HepG2 (cell line): Measurements from ENCODE around the gene CPXM2. TPM values are rescaled to one million over a fixed set of nuclear protein-coding genes. Genes with fewer than 3 reads are reported as not detected.

Experiments used
- ATAC-seq: fragments of 200-7000 bp; cut with Tn5 transposase; 3 replicates; pipeline ENCODE4 v1.9.1; 2020; ENCODE audit warnings: mild to moderate bottlenecking, moderate library complexity
- BruUV-seq: library from RNA; stranded (reverse); fragments of 400-500 nt; replicated peaks from 2 replicates; lab custom pipeline; 2021; lab: Mats Ljungman, UMichigan
- CTCF ChIA-PET: fragments of 300-600 bp; formaldehyde crosslinking; extraction: SDS; loops from one replicate; lab custom pipeline; 2021; ENCODE audit warnings: low total read pairs, inconsistent platforms, low intra/inter-chr PET ratio; lab: Yijun Ruan, JAX
- POLR2A ChIA-PET: fragments of 350-600 bp; sonication (Branson Sonifier 250); formaldehyde crosslinking; loops from one replicate; lab custom pipeline; 2020; ENCODE audit warnings: antibody characterized with exemption, inconsistent platforms; lab: Yijun Ruan, JAX
- DNase-seq: peaks from one replicate; pipeline ENCODE4 v3.0.0-alpha.2; 2015; ENCODE audit warnings: low spot score
- FAIRE-seq: peaks from 3 replicates; lab custom pipeline; 2011; peaks lifted over from hg19 to GRCh38; lab: Jason Lieb, UNC
- H2AFZ ChIP-seq: one replicate; pipeline ENCODE4 v1.6.1; 2011; ENCODE audit warnings: low read length, inconsistent platforms
- H3K27ac ChIP-seq: fragments of 300-600 bp; 3 replicates; pipeline ENCODE4 v1.8.0; 2011; ENCODE audit warnings: mixed run types, mild to moderate bottlenecking, mixed read lengths, low read length, inconsistent platforms; ENCODE audit not compliant: insufficient read depth; ENCODE audit errors: extremely low read length
- H3K27me3 ChIP-seq, 2 experiments: fragments of 200-600 bp in 1 of 2; 2 replicates in 1 of 2; 3 replicates in 1 of 2; pipeline versions ENCODE4 v1.6.0 to v1.8.0; 2011; ENCODE audit warnings: low read length in 2 of 2, mild to moderate bottlenecking in 2 of 2, moderate library complexity in 2 of 2, inconsistent platforms in 1 of 2; ENCODE audit not compliant: insufficient read depth in 2 of 2, control insufficient read depth in 1 of 2
- H3K36me3 ChIP-seq, 2 experiments: fragments of 200-600 bp in 1 of 2; replicated peaks in 1 of 2; 2 replicates in 1 of 2; 3 replicates in 1 of 2; pipeline versions ENCODE4 v1.5.1 to v1.8.0; 2011; ENCODE audit warnings: low read length in 2 of 2, inconsistent platforms in 1 of 2; ENCODE audit not compliant: insufficient read depth in 2 of 2, control insufficient read depth in 1 of 2
- H3K4me1 ChIP-seq: 2 replicates; pipeline ENCODE4 v1.5.1; 2012; ENCODE audit warnings: low read length, inconsistent platforms; ENCODE audit not compliant: insufficient read depth
- H3K4me2 ChIP-seq: 2 replicates; pipeline ENCODE4 v1.6.0; 2011; ENCODE audit warnings: low read depth, low read length, inconsistent platforms
- H3K4me3 ChIP-seq, 3 experiments: fragments of 200-600 bp in 1 of 3; sonication (generic), shearing (Covaris generic) in 1 of 3; replicated peaks in 1 of 3; 2 replicates each; pipeline ENCODE4 v1.5.1; 2011 to 2016; ENCODE audit warnings: low read length in 3 of 3, inconsistent platforms in 2 of 3, low read depth in 2 of 3, mild to moderate bottlenecking in 2 of 3, control low read depth in 1 of 3, mixed read lengths in 1 of 3; ENCODE audit not compliant: insufficient read depth in 1 of 3
- H3K79me2 ChIP-seq: one replicate; pipeline ENCODE4 v1.6.1; 2011; ENCODE audit warnings: low read length, inconsistent platforms; ENCODE audit not compliant: insufficient read depth
- H3K9ac ChIP-seq: 2 replicates; pipeline ENCODE4 v1.6.0; 2011; ENCODE audit warnings: mild to moderate bottlenecking, low read depth, low read length, inconsistent platforms; ENCODE audit not compliant: insufficient read depth
- H3K9me3 ChIP-seq: 2 replicates; pipeline ENCODE4 v1.5.1; 2012; ENCODE audit warnings: mild to moderate bottlenecking, low read length
- H4K20me1 ChIP-seq: 2 replicates; pipeline ENCODE4 v1.6.0; 2011; ENCODE audit warnings: inconsistent platforms, mild to moderate bottlenecking, low read length, moderate library complexity; ENCODE audit not compliant: insufficient read depth
- CEBPG ChIP-seq: IDR thresholded peaks from 2 replicates; pipeline ENCODE4 v1.6.1; 2016
- FOSL1 ChIP-seq: sonication (generic); formaldehyde crosslinking; IDR thresholded peaks from 2 replicates; pipeline ENCODE4 v1.9.0; 2021; ENCODE audit warnings: missing genetic modification reagents, borderline replicate concordance
- NFIB ChIP-seq: sonication (generic); formaldehyde crosslinking; IDR thresholded peaks from 2 replicates; pipeline ENCODE4 v1.9.0; 2021; ENCODE audit warnings: missing genetic modification reagents, mild to moderate bottlenecking, borderline replicate concordance
- PCBP1 ChIP-seq: fragments of 200-400 bp; formaldehyde crosslinking; IDR thresholded peaks from 2 replicates; pipeline ENCODE4 v1.6.1; 2017; ENCODE audit warnings: mild to moderate bottlenecking, low read depth, low read length, borderline replicate concordance
- PHF21A ChIP-seq: sonication (generic); formaldehyde crosslinking; IDR thresholded peaks from 2 replicates; pipeline ENCODE4 v1.5.0; 2020; ENCODE audit warnings: mild to moderate bottlenecking, missing genetic modification reagents
- RCOR2 ChIP-seq: IDR thresholded peaks from 2 replicates; pipeline ENCODE4 v1.6.1; 2016; ENCODE audit warnings: missing biosample characterization, missing genetic modification reagents
- SNAPC2 ChIP-seq: sonication (generic); formaldehyde crosslinking; IDR thresholded peaks from 2 replicates; pipeline ENCODE4 v1.8.1; 2022; ENCODE audit warnings: mild to moderate bottlenecking, missing genetic modification reagents
- ZNF207 ChIP-seq: fragments of 450-650 bp; IDR thresholded peaks from 2 replicates; pipeline ENCODE4 v1.6.1; 2016; ENCODE audit warnings: antibody characterized with exemption, borderline replicate concordance
- ZNF564 ChIP-seq: sonication (generic); formaldehyde crosslinking; IDR thresholded peaks from 2 replicates; pipeline ENCODE4 v1.8.1; 2023; ENCODE audit warnings: mild to moderate bottlenecking, missing genetic modification reagents
- ZNF720 ChIP-seq: sonication (generic); formaldehyde crosslinking; IDR thresholded peaks from 2 replicates; pipeline ENCODE4 v1.4.0; 2020; ENCODE audit warnings: missing genetic modification reagents
- ZSCAN21 ChIP-seq: sonication (generic); formaldehyde crosslinking; IDR thresholded peaks from 2 replicates; pipeline ENCODE4 v1.8.0; 2022; ENCODE audit warnings: mild to moderate bottlenecking, missing genetic modification reagents, moderate library complexity, borderline replicate concordance
- WGBS: methylation state at CpG from one replicate; pipeline ENCODE4 v1.1.6; 2017; ENCODE audit warnings: low lambda C conversion rate; 5-methylcytosine and 5-hydroxymethylcytosine counted together
- in situ Hi-C: cut with HindIII; loops from 2 replicates; pipeline ENCODE4 v1.10.0; 2017; ENCODE audit warnings: low pct_unique_long_range_greater_than_20kb; ENCODE audit not compliant: extremely low pct_ligation_motif_present
- intact Hi-C: fragments of 100-400 bp; cut with micrococcal nuclease; formaldehyde crosslinking; loops from one replicate; pipeline ENCODE4 v1.10.0; 2022; ENCODE audit not compliant: unreplicated experiment
- polyA plus RNA-seq, 8 experiments: library from polyadenylated mRNA; depleted of rRNA in 3 of 8; stranded (reverse) in 7 of 8; unstranded in 1 of 8; fragments of >200 nt; fragmentation: Illumina TruSeq in 4 of 8; extraction: Trizol in 4 of 8; gene quantifications; 2 replicates each; pipeline versions ENCODE4 v1.2.1 to v1.2.3, GENCODE V29; 2011 to 2016; ENCODE audit warnings: low read depth in 4 of 8, missing spikeins in 1 of 8, mixed read lengths in 1 of 8; ENCODE audit not compliant: insufficient read depth in 1 of 8
- total RNA-seq, 5 experiments: library from RNA; depleted of rRNA; stranded (reverse); fragments of >200 nt; fragmentation: Illumina TruSeq; extraction: Trizol; gene quantifications; 2 replicates each; pipeline ENCODE4 v1.2.3, GENCODE V29; 2016; ENCODE audit warnings: low read depth in 1 of 5
- TF ChIP-seq, protein P1 (sequence below): sonication (generic); formaldehyde crosslinking; IDR thresholded peaks from 2 replicates; pipeline ENCODE4 v1.8.0; 2022; ENCODE audit warnings: missing genetic modification reagents, mild to moderate bottlenecking, inconsistent platforms, borderline replicate concordance
- TF ChIP-seq, protein P2 (sequence below): IDR thresholded peaks from 2 replicates; pipeline ENCODE4 v1.6.1; 2018; ENCODE audit warnings: missing genetic modification reagents, mild to moderate bottlenecking, missing compliant biosample characterization

CPXM2 gene
- total and polyA plus RNA-seq, 2 of the 13 experiments (the other 11 are each of a cell fraction or from before 2014, with no cell fraction given) = 0.03 TPM; not detected in 1

DNA sequence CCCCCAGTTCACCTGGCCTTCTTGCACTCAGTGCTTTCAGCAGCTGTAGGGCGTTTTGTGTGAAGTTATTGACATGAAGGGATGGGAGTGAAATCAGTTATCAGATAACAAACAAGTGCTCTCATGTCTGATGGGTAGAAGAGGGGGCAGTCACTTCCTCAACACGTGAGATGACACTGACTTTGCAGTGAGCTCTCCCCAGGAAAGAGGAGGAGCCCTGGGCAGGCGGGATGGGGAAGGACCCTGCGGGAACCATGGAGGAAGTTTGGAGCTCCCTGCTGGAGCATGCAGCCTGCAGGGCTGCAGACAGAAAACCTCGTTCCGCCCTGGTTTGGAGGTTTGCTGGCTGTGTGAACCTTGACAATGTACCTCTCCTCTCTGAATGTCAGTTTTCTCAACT is 186.8 kb downstream of the CPXM2 start:
- ATAC-seq = no peak
- BruUV-seq = no TSS peak
- CTCF ChIA-PET = no interaction called here

DNA sequence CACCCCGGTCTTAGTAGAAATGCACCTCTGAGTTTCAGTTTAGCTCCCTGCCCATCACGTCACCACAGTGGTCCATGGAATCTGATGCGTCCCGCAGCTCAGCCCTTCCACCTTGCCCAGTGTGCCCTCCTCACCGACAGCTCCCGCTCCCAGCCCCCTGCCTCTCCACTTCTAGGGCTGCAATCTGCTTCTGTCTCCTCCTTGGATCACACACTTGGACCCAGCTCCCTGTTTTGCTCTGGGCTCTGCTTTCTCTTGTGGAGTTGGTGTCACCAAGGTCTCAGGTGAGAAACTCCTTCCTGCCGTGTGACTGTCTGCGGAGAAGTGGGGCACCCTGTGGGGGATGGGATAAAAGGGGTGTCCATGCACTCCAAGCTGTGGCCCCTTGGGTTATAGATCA is 187.5 kb downstream of the CPXM2 start:
- in situ Hi-C loops = no loop called here
- ATAC-seq (no peak), FAIRE-seq (no peak)

More for the DNA sequence above, 186.8 kb downstream of the CPXM2 start:
- DNase-seq (no peak), FAIRE-seq (no peak)
- Histone ChIP-seq H3K36me3 (no peaks in the 10 kb centered on the region), H3K4me2 (no peak overlapping the region), H3K4me1 (no peaks in the 10 kb centered on the region), H3K9me3 (no peaks in the 10 kb centered on the region), H3K4me3 (no peak overlapping the region), H3K27ac (no peak overlapping the region), H2AFZ (no peak overlapping the region), H4K20me1 (no peaks in the 10 kb centered on the region), H3K27me3 (peaks cover 0 to 3% of the 10 kb centered on the region in 2 experiments; a peak in 2 of 5 replicates), H3K9ac (no peak overlapping the region), H3K79me2 (no peaks in the 10 kb centered on the region)
- TF ChIP-seq ZNF564 (no peak), SNAPC2 (CRISPR knock-in tag) (no peak), PCBP1 (no peak), ZNF207 (no peak), ZNF720 (CRISPR knock-in tag) (no peak), ZSCAN21 (CRISPR knock-in tag) (no peak), PHF21A (CRISPR knock-in tag) (no peak), CEBPG (no peak)
- TF ChIP-seq, protein P1, sequence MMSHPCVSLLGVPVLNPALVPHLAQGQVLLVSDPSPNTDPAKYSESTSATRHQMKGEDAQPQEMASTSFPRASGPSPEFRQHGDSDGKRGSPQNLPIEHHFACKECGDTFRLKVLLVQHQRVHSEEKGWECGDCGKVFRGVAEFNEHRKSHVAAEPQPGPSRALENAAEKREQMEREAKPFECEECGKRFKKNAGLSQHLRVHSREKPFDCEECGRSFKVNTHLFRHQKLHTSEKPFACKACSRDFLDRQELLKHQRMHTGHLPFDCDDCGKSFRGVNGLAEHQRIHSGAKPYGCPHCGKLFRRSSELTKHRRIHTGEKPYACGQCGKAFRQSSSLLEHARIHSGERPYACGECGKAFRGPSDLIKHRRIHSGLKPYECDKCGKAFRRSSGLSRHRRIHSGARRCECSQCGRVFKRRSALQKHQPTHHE (CRISPR knock-in tag) = no peak
- TF ChIP-seq, protein P2, sequence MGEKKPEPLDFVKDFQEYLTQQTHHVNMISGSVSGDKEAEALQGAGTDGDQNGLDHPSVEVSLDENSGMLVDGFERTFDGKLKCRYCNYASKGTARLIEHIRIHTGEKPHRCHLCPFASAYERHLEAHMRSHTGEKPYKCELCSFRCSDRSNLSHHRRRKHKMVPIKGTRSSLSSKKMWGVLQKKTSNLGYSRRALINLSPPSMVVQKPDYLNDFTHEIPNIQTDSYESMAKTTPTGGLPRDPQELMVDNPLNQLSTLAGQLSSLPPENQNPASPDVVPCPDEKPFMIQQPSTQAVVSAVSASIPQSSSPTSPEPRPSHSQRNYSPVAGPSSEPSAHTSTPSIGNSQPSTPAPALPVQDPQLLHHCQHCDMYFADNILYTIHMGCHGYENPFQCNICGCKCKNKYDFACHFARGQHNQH (CRISPR knock-in tag) = no peak
- POLR2A ChIA-PET = no interaction called here
- WGBS = 8% methylated on average over 6 of the region's 6 CpGs
- intact Hi-C loops (no loop called here), in situ Hi-C loops (no loop called here)

More for the DNA sequence above, 187.5 kb downstream of the CPXM2 start:
- Histone ChIP-seq H3K36me3 (no peaks in the 10 kb centered on the region), H2AFZ (no peak overlapping the region), H3K4me2 (no peak overlapping the region), H3K4me3 (no peak overlapping the region), H4K20me1 (no peaks in the 10 kb centered on the region), H3K79me2 (no peaks in the 10 kb centered on the region), H3K9me3 (no peaks in the 10 kb centered on the region), H3K27ac (no peak overlapping the region), H3K27me3 (peaks cover 0 to 3% of the 10 kb centered on the region in 2 experiments; a peak in 2 of 5 replicates), H3K9ac (no peak overlapping the region), H3K4me1 (no peaks in the 10 kb centered on the region)
- intact Hi-C loops = no loop called here
- WGBS = 39% methylated on average over 7 of the region's 8 CpGs
- no peak for TF ChIP-seq RCOR2 (CRISPR knock-in tag)
- TF ChIP-seq FOSL1 (CRISPR knock-in tag) = no peak
- no peak for TF ChIP-seq NFIB (CRISPR knock-in tag)
- BruUV-seq = no TSS peak
- DNase-seq = no peak
- POLR2A ChIA-PET = no interaction called here
- CTCF ChIA-PET = no interaction called here
